ENCODE results near the gene TRPM5. TPM values are rescaled to one million over a fixed set of nuclear protein-coding genes. Genes with fewer than 3 reads are reported as not detected.
"Not testable (repeated sequence)": the region's sequence is repeated elsewhere in the genome, so short reads cannot be mapped to it uniquely, and the experiment has no call there.

TRPM5 gene
- total RNA-seq (2012; rRNA removed), result not detected in 2 replicates

GRCh38 chr11:2443881-2444820, at the start of gene TRPM5:
TRPM5 (minus strand) TSS chr11:2444514; CDS start chr11:2423036, 21,478 bp downstream.
- no peak within 1 kb of the TSS for H3K4me3 ChIP-seq (ENCODE audit: low read length)

GRCh38 chr11:2489083-2489482, 44.8 kb upstream of the TRPM5 start:
- Histone ChIP-seq H3K9me3 (replicated peaks; ENCODE audit: low read length) (peaks cover 4% of the 10 kb centered on the region), H3K4me3 (ENCODE audit: low read length) (no peak overlapping the region), H3K9ac (ENCODE audit: low read depth, low read length) (no peak overlapping the region), H3K4me1 (ENCODE audit: control insufficient read depth, insufficient read depth, low read length) (no peaks in the 10 kb centered on the region), H3K36me3 (ENCODE audit: insufficient read depth, low read length) (no peaks in the 10 kb centered on the region), H3K4me2 (ENCODE audit: low read length) (no peak overlapping the region), H3K27me3 (ENCODE audit: control insufficient read depth, insufficient read depth, low read length) (peaks cover 9% of the 10 kb centered on the region)

More at GRCh38 chr11:2443881-2444820, at the start of gene TRPM5:
- Histone ChIP-seq H3K4me1 (ENCODE audit: control insufficient read depth, insufficient read depth, low read length) (no peaks in the 10 kb centered on the region), H3K9ac (ENCODE audit: low read depth, low read length) (no peak within 1 kb of the TSS), H3K4me2 (ENCODE audit: low read length) (peak within 1 kb of the TSS; percentile 20), H3K27me3 (ENCODE audit: control insufficient read depth, insufficient read depth, low read length) (peaks cover 61% of the 10 kb centered on the region), H3K9me3 (replicated peaks; ENCODE audit: low read length) (no peaks in the 10 kb centered on the region), H3K36me3 (ENCODE audit: insufficient read depth, low read length) (no peaks in the 10 kb centered on the region)

- peaks cover 4% of the 10 kb centered on the region for H3K9me3 ChIP-seq (replicated peaks; ENCODE audit: low read length)
- H3K9ac ChIP-seq (ENCODE audit: low read depth, low read length), result no peak overlapping the region
- H3K4me1 ChIP-seq (ENCODE audit: control insufficient read depth, insufficient read depth, low read length), result no peaks in the 10 kb centered on the region
- no peak overlapping the region for H3K4me3 ChIP-seq (ENCODE audit: low read length)
- no peaks in the 10 kb centered on the region for H3K36me3 ChIP-seq (ENCODE audit: insufficient read depth, low read length)
- peaks cover 18% of the 10 kb centered on the region for H3K27me3 ChIP-seq (ENCODE audit: control insufficient read depth, insufficient read depth, low read length)
- H3K4me2 ChIP-seq (ENCODE audit: low read length), result no peak overlapping the region
Measured at GRCh38 chr11:2488004-2488403, 43.7 kb upstream of the TRPM5 start.

GRCh38 chr11:2484576-2485125, 40.3 kb upstream of the TRPM5 start:
- Histone ChIP-seq H3K4me2 (ENCODE audit: low read length) (no peak overlapping the region), H3K4me1 (ENCODE audit: control insufficient read depth, insufficient read depth, low read length) (no peaks in the 10 kb centered on the region), H3K9me3 (replicated peaks; ENCODE audit: low read length) (peaks cover 4% of the 10 kb centered on the region), H3K9ac (ENCODE audit: low read depth, low read length) (no peak overlapping the region), H3K4me3 (ENCODE audit: low read length) (no peak overlapping the region), H3K27me3 (ENCODE audit: control insufficient read depth, insufficient read depth, low read length) (peaks cover 27% of the 10 kb centered on the region), H3K36me3 (ENCODE audit: insufficient read depth, low read length) (no peaks in the 10 kb centered on the region)

- no peak overlapping the region for H3K9ac ChIP-seq (ENCODE audit: low read depth, low read length)
- peaks cover 4% of the 10 kb centered on the region for H3K9me3 ChIP-seq (replicated peaks; ENCODE audit: low read length)
- no peaks in the 10 kb centered on the region for H3K4me1 ChIP-seq (ENCODE audit: control insufficient read depth, insufficient read depth, low read length)
- no peak overlapping the region for H3K4me3 ChIP-seq (ENCODE audit: low read length)
- H3K4me2 ChIP-seq (ENCODE audit: low read length), result no peak overlapping the region
- no peaks in the 10 kb centered on the region for H3K36me3 ChIP-seq (ENCODE audit: insufficient read depth, low read length)
- peaks cover 27% of the 10 kb centered on the region for H3K27me3 ChIP-seq (ENCODE audit: control insufficient read depth, insufficient read depth, low read length)
Measured at GRCh38 chr11:2483426-2483825, 39.1 kb upstream of the TRPM5 start.

GRCh38 chr11:2482745-2483144, 38.4 kb upstream of the TRPM5 start:
- no peaks in the 10 kb centered on the region for H3K4me1 ChIP-seq (ENCODE audit: control insufficient read depth, insufficient read depth, low read length)
- peaks cover under 1% of the 10 kb centered on the region for H3K9me3 ChIP-seq (replicated peaks; ENCODE audit: low read length)
- no peak overlapping the region for H3K9ac ChIP-seq (ENCODE audit: low read depth, low read length)
- H3K36me3 ChIP-seq (ENCODE audit: insufficient read depth, low read length), result no peaks in the 10 kb centered on the region
- no peak overlapping the region for H3K4me2 ChIP-seq (ENCODE audit: low read length)
- H3K27me3 ChIP-seq (ENCODE audit: control insufficient read depth, insufficient read depth, low read length), result peaks cover 31% of the 10 kb centered on the region
- H3K4me3 ChIP-seq (ENCODE audit: low read length), result no peak overlapping the region

- H3K9ac ChIP-seq (ENCODE audit: low read depth, low read length), result no peak overlapping the region
- H3K4me1 ChIP-seq (ENCODE audit: control insufficient read depth, insufficient read depth, low read length), result no peaks in the 10 kb centered on the region
- no peaks in the 10 kb centered on the region for H3K36me3 ChIP-seq (ENCODE audit: insufficient read depth, low read length)
- H3K4me3 ChIP-seq (ENCODE audit: low read length), result no peak overlapping the region
- H3K27me3 ChIP-seq (ENCODE audit: control insufficient read depth, insufficient read depth, low read length), result peaks cover 36% of the 10 kb centered on the region
- H3K9me3 ChIP-seq (replicated peaks; ENCODE audit: low read length), result no peaks in the 10 kb centered on the region
- no peak overlapping the region for H3K4me2 ChIP-seq (ENCODE audit: low read length)
Measured at GRCh38 chr11:2482204-2482603, 37.9 kb upstream of the TRPM5 start.

- Histone ChIP-seq H3K36me3 (ENCODE audit: insufficient read depth, low read length) (no peaks in the 10 kb centered on the region), H3K9ac (ENCODE audit: low read depth, low read length) (no peak overlapping the region), H3K4me1 (ENCODE audit: control insufficient read depth, insufficient read depth, low read length) (no peaks in the 10 kb centered on the region), H3K4me3 (ENCODE audit: low read length) (no peak overlapping the region), H3K9me3 (replicated peaks; ENCODE audit: low read length) (no peaks in the 10 kb centered on the region), H3K27me3 (ENCODE audit: control insufficient read depth, insufficient read depth, low read length) (peaks cover 40% of the 10 kb centered on the region), H3K4me2 (ENCODE audit: low read length) (no peak overlapping the region)
Measured at GRCh38 chr11:2481253-2481652, 36.9 kb upstream of the TRPM5 start.

- Histone ChIP-seq H3K27me3 (ENCODE audit: control insufficient read depth, insufficient read depth, low read length) (peaks cover 43% of the 10 kb centered on the region), H3K4me2 (ENCODE audit: low read length) (no peak overlapping the region), H3K4me1 (ENCODE audit: control insufficient read depth, insufficient read depth, low read length) (no peaks in the 10 kb centered on the region), H3K36me3 (ENCODE audit: insufficient read depth, low read length) (no peaks in the 10 kb centered on the region), H3K9ac (ENCODE audit: low read depth, low read length) (no peak overlapping the region), H3K4me3 (ENCODE audit: low read length) (no peak overlapping the region), H3K9me3 (replicated peaks; ENCODE audit: low read length) (no peaks in the 10 kb centered on the region)
Measured at GRCh38 chr11:2480874-2481220, 36.5 kb upstream of the TRPM5 start.

- H3K4me2 ChIP-seq (ENCODE audit: low read length); H3K9ac ChIP-seq (ENCODE audit: low read depth, low read length); H3K4me3 ChIP-seq (ENCODE audit: low read length); H3K36me3 ChIP-seq (ENCODE audit: insufficient read depth, low read length); H3K9me3 ChIP-seq (replicated peaks; ENCODE audit: low read length); H3K4me1 ChIP-seq (ENCODE audit: control insufficient read depth, insufficient read depth, low read length): not testable (repeated sequence)
- H3K27me3 ChIP-seq (ENCODE audit: control insufficient read depth, insufficient read depth, low read length), result peaks cover 49% of the 10 kb centered on the region
Measured at GRCh38 chr11:2480067-2480873, 36.0 kb upstream of the TRPM5 start.

GRCh38 chr11:2477936-2478335, 33.6 kb upstream of the TRPM5 start:
- no peak overlapping the region for H3K4me2 ChIP-seq (ENCODE audit: low read length)
- H3K9me3 ChIP-seq (replicated peaks; ENCODE audit: low read length), result no peaks in the 10 kb centered on the region
- no peaks in the 10 kb centered on the region for H3K4me1 ChIP-seq (ENCODE audit: control insufficient read depth, insufficient read depth, low read length)
- no peak overlapping the region for H3K4me3 ChIP-seq (ENCODE audit: low read length)
- H3K27me3 ChIP-seq (ENCODE audit: control insufficient read depth, insufficient read depth, low read length), result peaks cover 40% of the 10 kb centered on the region
- no peak overlapping the region for H3K9ac ChIP-seq (ENCODE audit: low read depth, low read length)
- no peaks in the 10 kb centered on the region for H3K36me3 ChIP-seq (ENCODE audit: insufficient read depth, low read length)
